Measurements from ENCODE around the gene MIPEP.

DNA sequence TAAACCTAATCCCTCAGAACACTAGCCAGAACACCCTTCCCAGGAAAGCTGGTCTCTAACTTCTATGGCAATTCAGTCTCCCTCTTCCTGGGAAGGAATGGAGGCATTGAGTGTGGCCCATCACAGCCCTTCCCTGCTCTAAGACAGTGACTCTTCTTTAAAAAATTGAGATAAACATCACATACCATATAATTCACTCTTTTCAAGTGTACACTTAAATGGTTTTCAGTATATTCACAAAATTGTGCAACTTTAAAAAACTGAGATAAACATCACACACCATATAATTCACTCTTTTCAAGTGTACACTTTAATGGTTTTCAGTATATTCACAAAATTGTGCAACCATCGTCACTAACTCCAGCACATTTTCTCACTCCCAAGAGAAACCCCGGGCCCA lies 116.5 kb downstream of the MIPEP start:
- no peak for TF ChIP-seq CEBPB (IDR thresholded peaks at IDR 0.05)
- no peak for TF ChIP-seq TAF1 (IDR thresholded peaks at IDR 0.05; ENCODE audit: low read depth)
- TF ChIP-seq, protein P1, sequence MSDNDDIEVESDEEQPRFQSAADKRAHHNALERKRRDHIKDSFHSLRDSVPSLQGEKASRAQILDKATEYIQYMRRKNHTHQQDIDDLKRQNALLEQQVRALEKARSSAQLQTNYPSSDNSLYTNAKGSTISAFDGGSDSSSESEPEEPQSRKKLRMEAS (IDR thresholded peaks at IDR 0.05): no peak
- TF ChIP-seq, protein P2, sequence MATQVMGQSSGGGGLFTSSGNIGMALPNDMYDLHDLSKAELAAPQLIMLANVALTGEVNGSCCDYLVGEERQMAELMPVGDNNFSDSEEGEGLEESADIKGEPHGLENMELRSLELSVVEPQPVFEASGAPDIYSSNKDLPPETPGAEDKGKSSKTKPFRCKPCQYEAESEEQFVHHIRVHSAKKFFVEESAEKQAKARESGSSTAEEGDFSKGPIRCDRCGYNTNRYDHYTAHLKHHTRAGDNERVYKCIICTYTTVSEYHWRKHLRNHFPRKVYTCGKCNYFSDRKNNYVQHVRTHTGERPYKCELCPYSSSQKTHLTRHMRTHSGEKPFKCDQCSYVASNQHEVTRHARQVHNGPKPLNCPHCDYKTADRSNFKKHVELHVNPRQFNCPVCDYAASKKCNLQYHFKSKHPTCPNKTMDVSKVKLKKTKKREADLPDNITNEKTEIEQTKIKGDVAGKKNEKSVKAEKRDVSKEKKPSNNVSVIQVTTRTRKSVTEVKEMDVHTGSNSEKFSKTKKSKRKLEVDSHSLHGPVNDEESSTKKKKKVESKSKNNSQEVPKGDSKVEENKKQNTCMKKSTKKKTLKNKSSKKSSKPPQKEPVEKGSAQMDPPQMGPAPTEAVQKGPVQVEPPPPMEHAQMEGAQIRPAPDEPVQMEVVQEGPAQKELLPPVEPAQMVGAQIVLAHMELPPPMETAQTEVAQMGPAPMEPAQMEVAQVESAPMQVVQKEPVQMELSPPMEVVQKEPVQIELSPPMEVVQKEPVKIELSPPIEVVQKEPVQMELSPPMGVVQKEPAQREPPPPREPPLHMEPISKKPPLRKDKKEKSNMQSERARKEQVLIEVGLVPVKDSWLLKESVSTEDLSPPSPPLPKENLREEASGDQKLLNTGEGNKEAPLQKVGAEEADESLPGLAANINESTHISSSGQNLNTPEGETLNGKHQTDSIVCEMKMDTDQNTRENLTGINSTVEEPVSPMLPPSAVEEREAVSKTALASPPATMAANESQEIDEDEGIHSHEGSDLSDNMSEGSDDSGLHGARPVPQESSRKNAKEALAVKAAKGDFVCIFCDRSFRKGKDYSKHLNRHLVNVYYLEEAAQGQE (IDR thresholded peaks at IDR 0.05; ENCODE audit: low read depth): no peak
- no peak for TF ChIP-seq EP300 (IDR thresholded peaks at IDR 0.05; ENCODE audit: borderline replicate concordance)
- TF ChIP-seq ZBTB7A (IDR thresholded peaks at IDR 0.05; ENCODE audit: low read depth): no peak
- TF ChIP-seq CREB1 (IDR thresholded peaks at IDR 0.05; ENCODE audit: low read depth): no peak
